PC-3 (cell line): ENCODE results near the gene NDUFS2. TPM values are rescaled to one million over a fixed set of nuclear protein-coding genes. Genes with fewer than 3 reads are reported as not detected.
A peak's percentile ranks its signal among the peaks of the same experiment; 100 is the strongest.

Experiments used
- ATAC-seq: fragments of 200-7000 bp; cut with Tn5 transposase; 2 replicates; pipeline ENCODE4 v1.9.1; 2020; ENCODE audit warnings: mild to moderate bottlenecking, moderate library complexity
- BruUV-seq: library from RNA; stranded (reverse); fragments of 400-500 nt; replicated peaks from 2 replicates; lab custom pipeline; 2021; lab: Mats Ljungman, UMichigan
- CTCF ChIA-PET: fragments of 300-600 bp; sonication (Branson Sonifier 250); formaldehyde crosslinking; loops from one replicate; lab custom pipeline; 2022; ENCODE audit warnings: antibody characterized with exemption; lab: Charles Lee
- POLR2A ChIA-PET: fragments of 300-600 bp; sonication (Branson Sonifier 250); formaldehyde crosslinking; loops from one replicate; lab custom pipeline; 2022; ENCODE audit warnings: antibody characterized with exemption; ENCODE audit not compliant: unreplicated experiment; lab: Charles Lee
- DNase-seq: peaks from one replicate; pipeline ENCODE4 v3.0.0-alpha.2; 2015
- H2AFZ ChIP-seq: fragments of 300-600 bp; sonication (generic); 2 replicates; pipeline ENCODE4 v1.6.0; 2016; ENCODE audit warnings: antibody characterized with exemption, low read length
- H3F3A ChIP-seq: fragments of 300-600 bp; sonication (generic); one replicate; pipeline ENCODE4 v1.6.0; 2017; ENCODE audit warnings: antibody characterized with exemption, low read length, control low read depth, mild to moderate bottlenecking; ENCODE audit not compliant: unreplicated experiment
- H3K27ac ChIP-seq: fragments of 300-600 bp; sonication (generic); 2 replicates; pipeline ENCODE4 v1.5.1; 2016; ENCODE audit warnings: mild to moderate bottlenecking, low read length
- H3K27me3 ChIP-seq: fragments of 300-600 bp; sonication (generic); 2 replicates; pipeline ENCODE4 v1.6.1; 2016; ENCODE audit warnings: low read length, mixed read lengths
- H3K36me3 ChIP-seq: fragments of 300-600 bp; sonication (generic); 2 replicates; pipeline ENCODE4 v1.6.1; 2016; ENCODE audit warnings: low read depth, mixed run types, low read length, mixed read lengths
- H3K4me1 ChIP-seq: fragments of 300-600 bp; sonication (generic); 2 replicates; pipeline ENCODE4 v1.5.1; 2016; ENCODE audit warnings: low read length; ENCODE audit not compliant: insufficient read depth
- H3K4me2 ChIP-seq: fragments of 300-600 bp; sonication (generic); 2 replicates; pipeline ENCODE4 v1.6.0; 2016; ENCODE audit warnings: low read length
- H3K4me3 ChIP-seq: fragments of 300-600 bp; sonication (generic); 2 replicates; pipeline ENCODE4 v1.5.1; 2016; ENCODE audit warnings: mild to moderate bottlenecking, low read length, mixed read lengths
- H3K79me2 ChIP-seq: fragments of 300-600 bp; sonication (generic); 2 replicates; pipeline ENCODE4 v1.6.1; 2017; ENCODE audit warnings: low read length, mixed read lengths
- H3K9ac ChIP-seq: fragments of 300-600 bp; sonication (generic); 2 replicates; pipeline ENCODE4 v1.6.0; 2016; ENCODE audit warnings: mild to moderate bottlenecking, low read length
- H3K9me2 ChIP-seq: fragments of 300-600 bp; sonication (generic); replicated peaks from 2 replicates; pipeline ENCODE4 v1.6.1; 2016; ENCODE audit warnings: mixed run types, low read length, mixed read lengths
- H3K9me3 ChIP-seq: fragments of 300-600 bp; sonication (generic); 2 replicates; pipeline ENCODE4 v1.6.1; 2016; ENCODE audit warnings: low read length, mixed read lengths
- H4K20me1 ChIP-seq: fragments of 300-600 bp; sonication (generic); 2 replicates; pipeline ENCODE4 v1.6.1; 2016; ENCODE audit warnings: low read length, mixed read lengths
- EZH2 ChIP-seq: fragments of 300-600 bp; sonication (generic); IDR thresholded peaks from one replicate; pipeline ENCODE4 v1.6.1; 2017; ENCODE audit warnings: antibody characterized with exemption, mild to moderate bottlenecking, low read length; ENCODE audit not compliant: unreplicated experiment
- EZH2phosphoT487 ChIP-seq: fragments of 300-600 bp; sonication (generic); IDR thresholded peaks from 2 replicates; pipeline ENCODE4 v1.6.1; 2018; ENCODE audit warnings: mild to moderate bottlenecking, antibody characterized with exemption, low read length, borderline replicate concordance
- intact Hi-C: fragments of 100-400 bp; cut with micrococcal nuclease; formaldehyde crosslinking; loops from 2 replicates; pipeline ENCODE4 v1.9.0; 2023
- total RNA-seq: library from RNA; depleted of rRNA; stranded (reverse); fragments of >200 nt; gene quantifications from 2 replicates; pipeline ENCODE4 v1.2.3, GENCODE V29; 2014
- TF ChIP-seq, protein P1 (sequence below): fragments of 300-600 bp; sonication (generic); conservative IDR thresholded peaks from 2 replicates; pipeline ENCODE4 v1.5.1; 2017; ENCODE audit warnings: antibody characterized with exemption, low read depth, mild to moderate bottlenecking, low read length

NDUFS2 gene
- total RNA-seq, 1 experiment from 2014 or later: 168 TPM

DNA sequence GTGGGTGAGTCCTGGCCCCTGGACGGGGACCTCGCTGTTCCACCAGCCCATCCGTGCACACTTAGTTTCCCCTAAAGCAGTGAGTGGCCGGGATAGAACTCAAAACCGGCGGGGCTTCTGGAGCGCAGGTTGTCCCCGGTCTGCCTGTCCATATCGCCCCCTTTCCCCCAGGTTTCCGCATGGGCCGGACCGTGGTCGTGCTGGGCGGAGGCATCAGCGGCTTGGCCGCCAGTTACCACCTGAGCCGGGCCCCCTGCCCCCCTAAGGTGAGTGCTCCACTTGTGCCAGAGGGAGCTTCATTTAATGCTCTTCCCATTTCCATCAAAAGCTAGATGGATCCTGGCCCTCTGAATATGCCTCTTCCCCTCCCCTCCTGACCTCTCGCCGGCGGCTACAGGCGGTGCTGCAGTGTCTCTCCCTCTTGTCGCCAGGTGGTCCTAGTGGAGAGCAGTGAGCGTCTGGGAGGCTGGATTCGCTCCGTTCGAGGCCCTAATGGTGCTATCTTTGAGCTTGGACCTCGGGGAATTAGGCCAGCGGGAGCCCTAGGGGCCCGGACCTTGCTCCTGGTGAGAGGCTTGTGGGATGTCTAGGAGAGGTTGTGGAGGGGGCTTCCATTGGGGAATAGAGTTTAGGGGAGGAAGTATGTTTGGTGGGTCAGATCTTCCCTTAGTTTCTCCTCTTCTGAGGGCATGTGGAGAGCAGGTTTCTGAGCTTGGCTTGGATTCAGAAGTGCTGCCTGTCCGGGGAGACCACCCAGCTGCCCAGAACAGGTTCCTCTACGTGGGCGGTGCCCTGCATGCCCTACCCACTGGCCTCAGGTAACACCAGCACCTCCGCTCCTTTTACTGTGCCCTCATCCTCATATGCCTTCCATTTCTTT lies 35.3 kb upstream of the NDUFS2 start:
- intact Hi-C loops: no loop called here
- H3K4me1 ChIP-seq: peaks cover 19% of the 10 kb centered on the region
- H3K9me2 ChIP-seq: no peaks in the 10 kb centered on the region
- no peaks in the 10 kb centered on the region for H3K27me3 ChIP-seq
- BruUV-seq: TSS peak; percentile 45
- peak overlapping the region; percentile 34 for H3K27ac ChIP-seq
- peak overlapping the region; percentile 75 for H3K4me3 ChIP-seq
- peak; percentile 13 for ATAC-seq
- H3K36me3 ChIP-seq: peaks cover 21% of the 10 kb centered on the region; the same call in 1 of the 2 replicates
- POLR2A ChIA-PET: interaction anchor here (0.5 kb wide), 1 partner anchor 104 kb away, joined by 7 read pairs; no protein-coding TSS in a partner anchor
- no peaks in the 10 kb centered on the region for H3K9me3 ChIP-seq
- H3K4me2 ChIP-seq: peak overlapping the region; percentile 92
- H3K9ac ChIP-seq: peak overlapping the region; percentile 71
- DNase-seq: no peak
- H3K79me2 ChIP-seq: no peaks in the 10 kb centered on the region
- H3F3A ChIP-seq: peaks cover 10% of the 10 kb centered on the region
- TF ChIP-seq, protein P1, sequence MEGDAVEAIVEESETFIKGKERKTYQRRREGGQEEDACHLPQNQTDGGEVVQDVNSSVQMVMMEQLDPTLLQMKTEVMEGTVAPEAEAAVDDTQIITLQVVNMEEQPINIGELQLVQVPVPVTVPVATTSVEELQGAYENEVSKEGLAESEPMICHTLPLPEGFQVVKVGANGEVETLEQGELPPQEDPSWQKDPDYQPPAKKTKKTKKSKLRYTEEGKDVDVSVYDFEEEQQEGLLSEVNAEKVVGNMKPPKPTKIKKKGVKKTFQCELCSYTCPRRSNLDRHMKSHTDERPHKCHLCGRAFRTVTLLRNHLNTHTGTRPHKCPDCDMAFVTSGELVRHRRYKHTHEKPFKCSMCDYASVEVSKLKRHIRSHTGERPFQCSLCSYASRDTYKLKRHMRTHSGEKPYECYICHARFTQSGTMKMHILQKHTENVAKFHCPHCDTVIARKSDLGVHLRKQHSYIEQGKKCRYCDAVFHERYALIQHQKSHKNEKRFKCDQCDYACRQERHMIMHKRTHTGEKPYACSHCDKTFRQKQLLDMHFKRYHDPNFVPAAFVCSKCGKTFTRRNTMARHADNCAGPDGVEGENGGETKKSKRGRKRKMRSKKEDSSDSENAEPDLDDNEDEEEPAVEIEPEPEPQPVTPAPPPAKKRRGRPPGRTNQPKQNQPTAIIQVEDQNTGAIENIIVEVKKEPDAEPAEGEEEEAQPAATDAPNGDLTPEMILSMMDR: no peak
- TF ChIP-seq EZH2 (no peak), EZH2phosphoT487 (no peak)
- peak overlapping the region; percentile 88 for H2AFZ ChIP-seq
- H4K20me1 ChIP-seq: no peaks in the 10 kb centered on the region
- CTCF ChIA-PET: interaction anchor here (0.6 to 1.2 kb wide), 5 partner anchors 10 to 208 kb away, joined by 3 to 5 read pairs (median 3); partner anchors contain the start of genes B4GALT3 and TOMM40L

DNA sequence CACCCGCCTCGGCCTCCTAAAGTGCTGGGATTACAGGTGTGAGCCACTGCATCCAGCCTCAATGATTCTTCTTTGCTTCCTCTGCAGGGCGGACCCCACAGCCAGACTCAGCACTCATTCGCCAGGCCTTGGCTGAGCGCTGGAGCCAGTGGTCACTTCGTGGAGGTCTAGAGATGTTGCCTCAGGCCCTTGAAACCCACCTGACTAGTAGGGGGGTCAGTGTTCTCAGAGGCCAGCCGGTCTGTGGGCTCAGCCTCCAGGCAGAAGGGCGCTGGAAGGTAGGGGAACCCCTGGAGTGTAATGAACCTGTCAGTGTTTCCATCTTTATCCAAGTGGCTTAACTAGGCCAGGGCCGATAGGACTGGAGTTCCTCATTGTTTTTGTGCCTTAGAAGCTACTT lies 33.3 kb upstream of the NDUFS2 start:
- Histone ChIP-seq H3K27ac (no peak overlapping the region), H3K9me2 (no peaks in the 10 kb centered on the region), H3K9me3 (no peaks in the 10 kb centered on the region), H3K4me1 (peaks cover 19% of the 10 kb centered on the region), H3K36me3 (peaks cover 39% of the 10 kb centered on the region; the same call in 1 of the 2 replicates), H3K4me3 (no peak overlapping the region), H4K20me1 (no peaks in the 10 kb centered on the region), H3K4me2 (no peak overlapping the region), H2AFZ (no peak overlapping the region), H3K79me2 (no peaks in the 10 kb centered on the region), H3F3A (peaks cover 10% of the 10 kb centered on the region), H3K27me3 (no peaks in the 10 kb centered on the region), H3K9ac (no peak overlapping the region)
- ATAC-seq (no peak), DNase-seq (no peak)
- TF ChIP-seq, protein P1: no peak
- TF ChIP-seq EZH2phosphoT487 (no peak), EZH2 (no peak)
- ChIA-PET POLR2A (interaction anchor here (0.5 kb wide), 1 partner anchor 57 kb away, joined by 6 read pairs; the partner anchor contains the start of gene TOMM40L), CTCF (no interaction called here)
- intact Hi-C loops: no loop called here
- BruUV-seq: no TSS peak
